NK-92 (cell line): ENCODE data around the gene HDAC7.

Experiments
- DNase-seq: peaks from one replicate; lab custom pipeline; 2025; ENCODE audit not compliant: unreplicated experiment; lab: John Stamatoyannopoulos, UW

Gene HDAC7

DNA sequence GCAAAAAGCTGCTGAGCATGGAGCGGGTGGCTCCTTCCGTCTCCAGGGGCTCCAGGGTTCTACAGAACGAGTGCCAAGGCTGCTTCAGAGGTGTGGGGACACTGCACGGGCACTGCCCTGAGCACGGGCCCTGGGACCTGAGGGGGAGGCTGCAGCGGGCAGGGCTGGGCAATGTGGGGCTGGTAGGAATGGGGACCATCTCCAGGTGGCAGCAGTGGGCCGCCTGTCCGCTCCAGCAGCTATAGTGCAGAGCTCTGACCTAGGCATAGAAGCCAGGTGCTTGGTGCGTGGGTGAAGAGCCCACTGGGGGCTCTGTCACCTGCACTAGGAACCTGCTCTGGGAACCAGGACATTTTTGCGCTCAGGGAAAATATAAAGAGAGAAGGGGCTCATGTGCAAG lies 22.3 kb downstream of the HDAC7 start:
- no peak for DNase-seq

DNA sequence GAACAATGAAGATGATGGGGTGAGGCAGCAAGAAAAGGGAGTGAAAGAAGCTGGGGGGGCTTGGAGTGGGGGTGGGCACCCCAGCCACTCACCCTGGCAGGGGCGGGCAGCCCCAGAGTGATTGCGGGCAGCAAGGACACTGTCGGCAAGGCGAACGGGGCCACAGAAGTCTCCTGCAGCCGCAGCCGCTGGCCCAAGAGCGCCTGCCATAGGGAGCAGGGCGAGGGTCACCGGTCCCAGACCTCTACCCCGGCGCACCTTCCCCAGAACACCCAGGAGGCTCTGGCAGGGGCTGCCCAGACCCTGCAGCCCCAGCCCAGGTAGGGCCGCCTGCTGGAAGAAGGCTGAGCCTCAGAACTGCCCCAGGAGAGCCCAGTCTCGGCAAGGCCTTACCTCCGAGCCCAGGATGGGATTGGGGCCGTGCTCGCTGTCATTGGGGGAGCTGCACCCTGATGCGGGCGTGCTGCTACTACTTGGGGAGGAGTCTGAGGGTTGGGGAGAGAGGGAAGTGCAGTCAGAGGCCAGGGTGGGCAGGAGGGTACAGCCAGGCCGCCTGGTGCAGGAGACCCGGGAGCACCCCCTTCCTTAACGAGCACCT lies 23.8 kb downstream of the HDAC7 start:
- DNase-seq = no peak

DNA sequence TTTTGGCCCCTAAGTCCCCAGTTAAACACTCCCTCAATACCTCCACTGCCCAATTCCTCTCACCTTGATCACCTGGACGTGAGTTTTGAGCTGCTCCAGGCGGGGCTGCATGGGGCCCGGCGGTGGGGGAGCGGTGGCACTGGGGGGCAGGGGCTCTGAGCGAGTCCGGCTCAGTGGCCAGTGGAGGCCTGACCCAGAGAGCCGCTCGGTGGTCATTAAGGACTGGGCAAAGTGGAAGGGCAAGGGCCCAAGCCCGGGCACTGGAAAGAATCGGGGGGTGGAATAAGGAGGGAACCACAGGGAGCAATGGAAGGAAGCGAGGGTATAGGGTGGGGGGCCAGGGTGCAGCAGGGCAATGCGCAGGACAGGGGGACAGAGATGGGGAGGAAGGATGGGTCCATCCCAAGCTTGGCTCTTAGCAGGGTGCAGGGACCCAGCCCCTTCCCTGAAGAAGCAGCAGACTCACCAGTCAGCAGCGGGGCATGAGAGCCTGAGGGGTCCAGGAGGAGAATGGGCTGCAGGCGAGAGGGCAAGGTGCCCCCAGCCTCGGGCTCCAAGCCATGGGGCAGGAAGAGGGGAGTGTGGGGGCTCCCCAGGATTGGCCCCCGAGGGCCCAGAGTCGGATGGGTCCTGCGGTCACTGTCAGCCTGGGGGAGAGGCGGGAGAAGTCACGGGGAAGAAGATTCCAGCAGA lies 24.4 kb downstream of the HDAC7 start:
- no peak for DNase-seq

DNA sequence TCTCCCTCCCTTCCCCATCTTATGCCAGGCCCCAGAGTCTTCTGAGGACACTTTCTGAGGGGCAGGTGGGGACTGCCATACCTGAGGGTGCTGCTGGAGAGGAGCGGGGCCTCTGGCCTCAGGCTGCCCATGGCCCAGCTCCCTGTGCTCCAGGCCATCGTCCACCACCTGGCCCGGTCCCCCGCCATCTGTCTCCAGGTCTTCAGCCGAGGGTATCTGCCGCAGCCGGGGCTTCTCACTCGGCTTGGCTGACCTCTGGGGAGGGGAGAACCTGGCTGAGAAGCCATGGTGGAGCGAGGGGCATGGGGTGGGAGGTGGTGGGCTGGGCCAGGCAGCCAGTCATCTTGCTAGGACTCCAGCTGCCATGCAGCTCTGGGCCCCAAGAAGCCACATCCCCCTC lies 25.0 kb downstream of the HDAC7 start:
- no peak for DNase-seq

DNA sequence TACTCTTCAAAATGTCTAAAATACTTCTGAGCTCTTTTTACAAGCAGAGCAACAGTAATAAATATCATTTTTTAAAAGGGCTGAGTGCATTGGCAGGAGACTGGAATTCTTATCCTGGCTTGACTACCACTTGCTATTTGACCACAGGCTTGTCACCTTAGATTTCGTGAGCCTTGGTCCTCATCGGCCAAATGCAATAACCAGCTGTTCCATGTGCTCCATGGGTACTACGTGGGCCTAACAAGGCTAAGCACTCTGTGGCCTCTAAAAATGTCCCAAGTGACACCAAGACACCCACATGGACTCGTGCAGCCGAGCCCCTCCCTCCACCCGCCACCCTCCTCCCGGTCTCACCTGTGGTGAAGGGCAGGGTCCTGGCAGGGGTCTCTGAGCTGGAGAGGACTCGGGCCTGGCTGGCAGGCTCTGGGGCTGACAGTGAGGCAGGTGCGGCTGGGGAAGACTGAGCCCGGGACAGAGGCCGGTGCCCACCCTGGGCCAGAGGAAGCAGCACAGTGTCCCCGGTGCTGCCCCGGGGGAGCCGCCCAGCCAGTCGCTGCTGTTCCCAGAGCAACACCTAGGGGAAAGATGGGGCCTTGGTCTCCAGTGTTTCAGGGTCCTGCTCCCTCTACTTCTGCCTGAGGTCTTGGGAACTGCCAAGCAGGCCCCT lies 26.6 kb downstream of the HDAC7 start:
- no peak for DNase-seq

DNA sequence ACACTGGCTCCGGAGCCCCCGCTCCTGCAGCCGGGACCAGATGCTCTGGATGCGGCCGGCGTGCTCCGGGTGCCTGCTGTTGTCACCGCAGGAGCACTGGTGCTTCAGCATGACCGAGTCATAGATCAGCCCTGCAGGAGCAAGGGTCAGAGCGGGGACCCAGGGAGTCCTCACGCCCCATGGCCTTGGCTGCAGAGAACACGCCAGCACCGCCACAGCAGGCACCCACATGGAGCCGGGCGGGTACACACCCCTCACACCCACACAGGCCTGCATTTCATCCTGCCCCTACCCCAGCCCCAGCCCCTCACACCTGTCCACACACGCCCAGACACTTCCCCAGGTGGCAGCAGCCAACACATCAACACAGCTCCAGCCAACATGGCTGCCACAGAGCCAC lies 27.8 kb downstream of the HDAC7 start:
- no peak for DNase-seq

DNA sequence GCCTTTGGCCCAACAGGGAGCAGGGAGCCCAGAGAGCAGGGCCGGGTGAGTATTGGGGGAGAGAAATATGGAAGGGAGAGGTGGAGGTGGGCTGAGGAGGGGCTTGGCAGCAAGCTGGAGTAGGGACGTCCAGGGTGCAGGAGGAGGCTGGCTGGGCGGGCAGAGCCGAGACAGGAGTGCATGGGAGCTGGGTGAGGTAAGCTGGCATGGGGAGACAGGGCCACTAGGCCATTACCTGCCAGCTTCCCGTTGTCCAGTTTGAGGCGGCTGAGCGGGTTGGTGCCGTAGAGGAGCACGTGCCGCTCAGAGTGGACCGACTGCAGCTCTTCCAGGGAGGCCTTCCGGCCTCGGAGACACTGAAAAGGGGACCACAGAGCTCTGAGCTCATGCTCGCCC lies 28.4 kb downstream of the HDAC7 start:
- no peak for DNase-seq

DNA sequence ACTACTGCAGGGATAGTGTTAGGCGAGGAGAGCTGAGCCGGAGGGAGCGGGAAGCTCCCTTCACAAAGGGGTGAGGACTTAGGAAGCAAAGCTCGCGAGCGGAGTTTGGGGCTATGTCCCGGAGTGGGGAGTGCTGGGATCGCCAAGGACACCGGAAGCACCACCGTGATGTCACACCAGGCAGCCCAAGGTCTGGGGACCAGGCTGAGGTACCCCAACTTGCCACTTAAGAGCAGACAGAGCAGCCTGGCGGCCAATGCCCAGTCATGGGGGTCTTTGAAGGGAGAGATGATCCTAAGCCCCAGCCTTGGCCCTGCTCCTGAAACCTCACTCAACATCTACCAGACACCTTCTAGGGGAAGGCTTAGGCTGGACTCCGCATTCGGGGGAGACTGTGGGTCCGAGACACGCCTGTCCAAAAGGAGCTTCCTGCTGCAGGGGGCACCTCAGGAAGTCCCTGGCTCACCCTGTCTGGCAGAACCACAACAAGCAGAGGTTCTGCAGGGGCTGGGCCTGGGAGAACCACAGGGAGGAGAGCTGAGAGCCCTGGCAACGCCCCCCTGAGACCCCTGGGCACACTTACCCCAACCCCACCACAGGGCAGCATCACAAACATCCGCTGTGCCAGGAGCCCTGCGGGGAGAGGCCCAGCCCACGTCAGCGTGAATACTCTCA lies 28.9 kb downstream of the HDAC7 start:
- DNase-seq = no peak

DNA sequence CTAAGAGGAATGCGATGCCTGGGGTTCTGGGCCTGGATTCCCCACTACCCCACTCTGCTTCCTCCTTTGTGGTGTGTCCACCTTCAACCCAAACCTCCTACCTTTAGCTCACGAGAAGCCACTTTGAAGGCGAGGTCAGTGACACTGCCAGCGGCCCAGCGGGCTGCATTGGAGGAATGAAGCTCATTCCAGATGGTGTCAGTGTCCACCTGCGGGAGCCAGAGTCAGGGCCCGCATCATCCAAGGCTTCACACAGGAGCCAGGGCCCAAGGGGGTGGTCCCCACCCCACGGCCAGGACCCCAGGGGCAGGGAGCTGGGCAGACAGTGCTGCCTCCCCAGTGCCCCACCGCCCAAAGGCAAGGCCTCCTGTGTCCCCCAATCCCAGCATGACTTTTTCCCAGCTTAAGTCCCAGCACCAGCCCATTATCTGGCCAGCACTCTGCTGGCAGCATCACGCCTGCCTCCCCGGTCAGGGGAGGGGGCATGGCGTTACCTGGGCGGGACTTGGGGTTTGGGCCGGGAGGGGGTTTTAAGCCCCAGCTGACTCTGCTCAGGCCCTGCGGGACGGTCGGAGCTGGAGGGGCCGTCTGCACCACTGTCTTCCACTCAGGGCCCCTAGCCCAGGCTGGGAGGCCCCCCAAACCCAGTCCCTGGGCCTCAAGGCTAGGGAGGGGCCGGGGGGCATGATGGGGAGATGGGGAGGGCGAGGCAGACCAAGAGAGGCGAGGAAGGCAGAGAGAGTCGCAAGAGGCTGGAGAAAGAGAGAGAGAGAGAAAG lies 29.8 kb downstream of the HDAC7 start:
- no peak for DNase-seq

DNA sequence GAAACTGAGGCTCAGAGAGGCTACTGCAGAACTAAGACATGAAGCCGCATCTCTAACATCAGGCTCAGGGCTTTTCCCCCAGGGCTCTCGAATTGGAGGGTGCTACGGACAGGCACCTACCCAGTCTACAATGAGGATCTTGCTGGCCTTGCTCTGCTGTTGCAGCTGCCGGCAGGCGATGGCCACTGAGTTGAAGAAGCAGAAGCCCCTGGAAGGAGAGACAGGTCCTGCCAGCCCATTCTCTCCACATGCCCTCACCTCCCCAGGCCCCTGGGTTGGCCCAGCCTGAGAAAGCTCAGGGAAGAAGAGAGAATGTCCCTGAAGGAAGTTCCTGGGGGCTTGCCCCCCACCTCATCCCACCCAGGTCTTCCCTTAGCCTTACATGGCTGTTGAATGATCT lies 30.6 kb downstream of the HDAC7 start:
- no peak for DNase-seq

DNA sequence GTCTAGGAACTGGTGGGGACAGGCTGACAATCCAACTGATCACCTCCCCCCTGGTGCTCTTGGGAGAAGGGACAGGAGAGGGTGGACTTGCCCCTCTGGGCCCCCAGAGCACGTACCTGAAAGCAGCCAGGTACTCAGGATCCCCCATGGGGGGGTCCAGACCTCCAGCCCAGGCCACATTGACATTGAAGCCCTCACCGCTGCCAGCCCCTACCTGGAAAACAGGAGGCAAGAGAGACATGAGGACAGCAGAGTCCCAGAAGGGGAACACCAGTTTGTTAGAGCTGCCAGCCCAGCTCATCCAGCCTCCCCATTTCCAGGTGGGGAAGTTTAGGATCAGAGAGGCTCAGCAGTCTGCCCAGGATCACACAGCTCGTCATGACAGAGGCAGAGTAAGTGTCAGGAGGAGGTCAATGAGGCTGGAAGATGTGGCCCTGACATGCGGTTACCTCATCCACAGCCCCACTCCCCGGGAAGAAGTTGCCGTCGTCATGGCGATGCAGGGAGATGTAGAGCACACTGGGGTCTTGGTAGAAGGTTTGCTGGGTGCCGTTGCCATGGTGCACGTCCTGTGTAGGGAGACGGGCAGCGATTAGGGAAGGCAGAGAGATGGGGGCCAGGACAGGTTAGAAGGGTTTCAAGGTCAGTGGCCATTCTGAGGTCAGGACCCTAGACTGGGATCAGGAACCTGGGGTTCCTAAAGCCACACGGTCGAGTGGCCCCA lies 31.9 kb downstream of the HDAC7 start:
- DNase-seq = no peak

DNA sequence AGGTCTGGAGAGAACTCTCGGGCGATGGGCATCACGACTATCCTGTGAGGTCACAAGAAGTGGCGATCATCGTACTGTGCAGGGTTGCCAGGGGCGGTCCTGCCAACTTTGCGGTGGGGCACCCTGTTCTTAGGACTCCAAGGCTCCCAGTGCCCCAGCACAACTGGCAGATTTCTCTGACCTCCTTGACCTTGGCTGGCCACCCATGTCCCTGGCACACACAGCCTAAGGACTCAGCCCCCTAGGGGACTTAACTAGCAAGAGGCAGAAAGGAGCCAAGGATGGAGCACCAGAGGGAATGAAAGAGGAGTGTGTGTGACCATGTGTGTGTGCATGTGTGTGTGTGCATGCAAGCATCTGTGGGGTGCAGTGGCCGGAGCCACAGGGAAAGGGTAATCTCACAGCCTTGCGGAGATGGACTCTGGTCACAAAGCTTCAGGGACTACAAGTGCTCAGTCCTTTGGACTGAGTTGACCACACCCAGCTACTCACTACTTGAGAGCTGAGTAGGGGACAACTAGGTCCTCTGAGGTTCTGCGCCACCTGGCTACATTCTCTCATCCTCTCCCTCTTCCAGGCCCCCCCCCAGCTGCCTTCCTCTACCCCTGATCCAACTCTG lies 32.9 kb downstream of the HDAC7 start:
- DNase-seq = no peak

DNA sequence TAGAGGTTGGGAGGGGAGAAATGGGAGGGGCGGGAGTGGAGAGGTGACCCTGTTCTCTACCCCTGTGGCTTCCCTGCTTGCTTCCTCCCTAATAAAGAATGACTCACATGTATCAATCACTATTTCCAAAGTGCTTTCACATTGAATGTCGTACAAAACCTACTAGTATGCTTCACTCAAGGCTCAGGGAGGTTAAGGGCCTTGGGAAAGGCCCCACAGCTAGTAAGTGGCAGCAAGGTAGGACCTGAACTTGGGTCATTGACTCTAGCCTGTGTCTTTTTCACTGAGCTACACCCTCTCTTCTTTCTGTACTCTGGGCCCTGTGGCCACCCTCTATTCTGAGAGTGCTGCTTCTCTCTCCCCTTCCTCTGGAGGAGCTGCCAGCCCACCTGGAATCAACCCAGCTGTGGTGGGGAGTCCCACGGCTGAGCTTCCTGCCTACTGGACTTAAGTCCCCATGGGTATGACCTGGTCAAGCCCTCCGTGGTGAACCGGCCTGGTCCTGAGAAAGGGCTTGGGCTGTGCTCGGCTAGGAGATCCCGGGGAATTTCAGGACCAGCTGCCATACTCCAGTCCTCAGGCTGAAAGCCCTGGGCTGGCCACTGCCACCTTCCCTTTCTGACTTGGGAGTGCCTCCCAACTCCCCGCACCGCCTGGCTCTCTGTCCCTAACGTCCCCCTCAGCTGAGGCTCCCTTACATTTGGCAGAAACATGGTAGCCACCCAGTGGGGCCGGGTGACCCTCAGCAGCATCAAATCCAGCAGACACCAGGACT lies 33.6 kb downstream of the HDAC7 start:
- no peak for DNase-seq

DNA sequence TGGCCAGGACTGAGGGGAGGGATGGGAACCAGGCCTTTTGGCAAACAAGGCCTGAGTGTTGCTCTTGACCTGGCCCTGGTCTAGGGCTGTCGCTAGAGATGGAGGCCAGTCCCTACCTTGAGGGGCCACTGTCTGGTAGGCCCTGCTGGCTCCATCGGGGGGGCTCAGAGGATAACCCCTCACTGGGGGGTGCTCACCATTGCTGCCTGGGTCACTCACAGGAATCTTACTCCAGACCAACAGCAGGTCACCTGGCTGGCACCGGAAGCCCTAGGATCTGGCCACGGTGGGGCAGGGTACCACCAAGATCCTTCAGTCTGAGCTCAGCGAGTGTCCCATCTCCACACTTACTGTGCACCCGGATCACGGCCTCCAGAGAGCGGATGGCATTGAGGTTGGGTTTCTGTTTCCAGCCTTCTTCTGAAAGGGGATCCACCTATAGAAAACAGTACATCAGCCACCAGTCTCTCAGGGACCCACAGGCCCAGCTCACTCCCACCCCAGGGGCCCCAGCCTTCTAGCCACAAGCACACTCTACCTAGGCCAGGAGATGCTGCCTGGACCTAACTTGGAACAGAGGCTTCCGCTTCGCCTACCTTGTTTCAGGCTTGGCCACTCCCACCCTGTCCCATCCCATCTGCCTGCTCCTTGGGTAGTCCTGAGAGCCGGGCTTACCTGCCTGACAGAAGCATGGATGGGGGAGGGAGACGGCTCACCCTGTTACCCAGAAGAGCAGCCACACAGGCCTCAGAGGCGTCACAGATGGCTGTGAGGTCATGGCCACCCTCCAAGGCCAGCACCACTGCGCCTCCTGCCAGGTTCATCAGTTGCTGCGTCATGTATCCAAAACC lies 34.4 kb downstream of the HDAC7 start:
- DNase-seq = no peak

DNA sequence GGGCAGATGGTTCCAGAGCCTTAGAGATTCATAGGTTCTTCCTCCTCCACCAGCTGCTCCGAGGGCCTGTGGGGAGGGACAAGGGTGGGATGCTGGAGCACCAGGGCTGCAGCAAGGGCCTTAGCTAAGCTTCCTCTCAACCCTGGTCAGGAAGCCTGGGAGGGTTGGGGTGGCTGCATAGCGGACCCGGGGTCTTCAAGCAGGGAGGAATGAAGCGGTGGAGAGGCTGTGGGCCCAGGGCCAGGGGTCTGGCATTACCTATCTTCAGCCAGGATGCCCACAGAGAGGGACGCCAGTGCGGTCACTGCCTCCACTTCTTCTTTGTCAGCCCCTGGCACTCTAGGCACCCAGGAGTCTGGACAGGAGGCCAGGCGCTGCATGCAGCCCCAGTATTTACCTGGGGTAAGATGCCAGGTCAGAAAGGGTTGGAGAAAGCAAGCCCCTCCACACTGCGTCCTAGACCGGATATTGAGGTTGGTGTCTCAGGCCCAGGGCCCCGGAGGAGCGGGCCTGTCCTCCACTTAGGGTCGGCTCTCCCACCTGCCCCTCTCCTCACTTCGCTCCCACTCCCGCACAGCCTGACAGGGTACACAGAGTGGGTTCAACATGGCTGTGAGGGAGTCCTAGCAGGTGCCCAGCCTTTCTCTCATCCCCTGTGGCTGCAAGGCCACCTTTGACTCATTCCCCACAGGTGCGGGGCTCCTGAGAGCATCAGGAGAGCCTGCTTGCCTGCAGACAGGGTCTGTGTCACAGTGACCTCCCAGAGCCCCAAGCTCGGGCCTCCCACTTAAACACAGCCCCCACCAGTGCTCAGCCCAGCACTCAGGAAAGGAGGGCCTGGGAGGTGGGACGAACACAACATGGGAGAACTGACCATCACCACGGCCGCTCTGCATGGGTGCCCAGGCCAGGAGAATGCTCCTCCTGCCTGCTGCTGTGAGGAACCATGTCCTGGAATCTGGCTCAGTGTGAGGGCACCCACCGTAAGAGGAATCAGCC lies 35.6 kb downstream of the HDAC7 start:
- no peak for DNase-seq

DNA sequence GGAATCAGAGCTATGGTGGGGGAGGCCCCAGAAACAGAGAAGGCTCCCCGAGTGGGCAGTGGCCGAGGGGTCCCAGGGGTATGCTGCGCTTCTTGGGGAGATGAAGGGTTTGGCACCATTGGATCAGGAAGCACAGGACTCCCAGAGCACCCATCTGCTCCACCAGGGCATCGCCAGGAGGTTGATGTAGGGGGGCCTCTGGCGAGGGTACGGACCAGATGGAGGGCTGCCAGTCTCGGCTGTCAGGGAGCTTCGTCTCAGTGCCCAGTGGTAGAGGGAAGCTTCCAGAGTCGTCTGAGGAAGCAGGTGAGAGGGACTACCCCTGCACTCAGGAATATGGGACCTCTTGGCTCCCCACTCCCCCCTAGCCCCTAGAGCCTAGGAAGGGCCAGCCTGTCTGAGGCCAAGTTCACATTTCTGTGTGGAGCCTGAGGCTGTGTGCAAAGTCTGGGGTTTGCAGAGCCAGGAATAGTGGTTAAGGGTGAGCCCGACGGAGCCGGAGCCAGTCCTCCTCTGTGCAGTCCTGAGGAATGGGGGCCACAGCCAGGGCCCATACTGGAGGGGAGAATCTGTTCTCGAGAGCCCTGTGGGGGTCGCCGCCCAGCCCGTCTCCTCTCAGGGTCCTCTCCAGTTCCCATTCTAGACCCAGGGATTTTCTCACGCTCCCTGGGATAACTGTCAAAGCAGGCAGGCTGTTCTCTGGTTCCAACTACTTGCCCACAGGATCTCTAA lies 36.5 kb downstream of the HDAC7 start:
- DNase-seq = no peak

DNA sequence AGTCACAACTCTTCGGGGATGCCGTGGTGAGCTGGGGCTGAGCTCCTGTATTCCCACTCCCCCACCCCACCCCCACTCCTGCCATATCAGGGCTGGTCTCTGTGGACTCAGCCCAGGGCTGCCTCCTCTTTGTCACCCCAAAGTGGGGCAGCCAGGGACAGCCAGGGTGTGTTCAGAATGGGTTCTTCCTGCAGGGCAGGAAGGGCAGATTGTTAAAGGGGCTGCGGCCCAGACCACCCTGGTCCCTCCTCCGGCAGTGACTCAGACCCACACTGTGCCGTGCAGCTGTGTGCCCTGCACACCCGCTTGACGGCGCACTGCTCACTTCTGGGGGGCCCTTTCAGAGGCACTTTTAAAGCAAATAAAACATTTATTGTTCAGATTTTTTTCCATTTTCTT lies 37.3 kb downstream of the HDAC7 start:
- no peak for DNase-seq
